ENCODE measurements around the gene MYO5B. TPM values are rescaled to one million over a fixed set of nuclear protein-coding genes. Genes with fewer than 3 reads are reported as not detected.

Gene MYO5B
- total RNA-seq, 1 experiment from 2014 or later: 3.7 TPM

DNA sequence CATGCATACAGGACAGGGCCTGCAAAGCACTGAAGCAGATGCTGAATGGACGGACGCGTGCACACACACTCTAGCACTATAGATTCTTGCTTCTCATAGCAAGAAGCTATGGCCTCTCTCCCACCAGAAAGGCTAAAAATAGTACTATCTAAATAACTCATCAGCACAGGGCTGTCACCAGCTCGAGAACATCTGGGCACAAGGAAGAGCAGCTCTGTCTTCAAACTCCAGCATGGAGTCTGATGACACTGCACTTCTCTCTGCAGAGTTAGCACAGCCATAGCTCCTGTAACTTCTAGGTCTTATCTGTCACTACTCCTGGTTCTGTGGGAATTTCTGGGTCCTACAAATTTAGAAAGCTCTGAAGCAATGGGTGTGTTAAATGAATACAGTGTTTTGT, 123.5 kb downstream of the MYO5B start:
- H3K4me3 ChIP-seq (ENCODE audit: insufficient read depth, low read depth, low read length): no peak overlapping the region
- no peaks in the 10 kb centered on the region for H3K27me3 ChIP-seq (ENCODE audit: control insufficient read depth, insufficient read depth, low read length)
- DNase-seq: no peak
- no peaks in the 10 kb centered on the region for H3K36me3 ChIP-seq (replicated peaks; ENCODE audit: control insufficient read depth, insufficient read depth, low read length)

DNA sequence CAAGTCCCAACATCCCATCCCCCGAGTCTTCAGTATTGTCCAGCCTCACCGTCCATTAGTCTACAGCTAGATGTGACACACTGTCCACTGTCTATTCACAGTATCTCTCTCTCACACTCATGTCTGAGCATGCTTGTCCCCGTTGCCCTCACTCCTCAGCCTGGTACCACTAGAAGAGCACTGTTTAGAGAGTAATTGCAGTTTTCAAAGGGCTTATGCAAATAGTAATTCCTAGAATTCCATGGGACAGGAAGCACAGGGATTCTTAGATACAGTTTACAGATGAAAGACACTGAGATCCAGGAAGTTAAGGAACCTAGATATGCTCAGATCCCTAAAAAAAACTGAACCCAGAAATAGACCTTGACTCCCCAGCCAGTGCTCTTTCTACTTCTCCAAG, 125.5 kb downstream of the MYO5B start:
- no peaks in the 10 kb centered on the region for H3K27me3 ChIP-seq (ENCODE audit: control insufficient read depth, insufficient read depth, low read length)
- no peaks in the 10 kb centered on the region for H3K36me3 ChIP-seq (replicated peaks; ENCODE audit: control insufficient read depth, insufficient read depth, low read length)
- DNase-seq: no peak
- no peak overlapping the region for H3K4me3 ChIP-seq (ENCODE audit: insufficient read depth, low read depth, low read length)

DNA sequence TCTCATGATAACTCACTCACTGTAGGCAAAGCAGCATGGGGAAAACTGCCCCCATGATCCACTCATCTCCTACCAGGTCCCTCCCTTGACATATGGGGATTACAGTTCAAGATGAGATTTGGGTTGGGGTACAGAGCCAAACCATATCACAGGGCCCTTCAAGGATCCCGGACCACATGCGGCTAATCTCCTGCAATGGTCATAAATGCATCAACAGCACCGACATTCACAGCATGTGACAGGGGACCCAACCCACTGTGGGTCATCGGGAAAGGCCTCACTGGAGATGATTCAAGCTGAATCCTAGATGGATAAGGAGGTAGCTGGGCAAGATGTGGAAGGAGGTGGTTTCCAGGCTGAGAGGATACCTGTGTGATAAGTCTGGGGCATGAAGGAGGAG, 129.4 kb downstream of the MYO5B start:
- no peak for DNase-seq
- H3K27me3 ChIP-seq (ENCODE audit: control insufficient read depth, insufficient read depth, low read length): no peaks in the 10 kb centered on the region; the same call in 1 of the 2 replicates
- no peaks in the 10 kb centered on the region for H3K36me3 ChIP-seq (replicated peaks; ENCODE audit: control insufficient read depth, insufficient read depth, low read length)
- no peak overlapping the region for H3K4me3 ChIP-seq (ENCODE audit: insufficient read depth, low read depth, low read length)

DNA sequence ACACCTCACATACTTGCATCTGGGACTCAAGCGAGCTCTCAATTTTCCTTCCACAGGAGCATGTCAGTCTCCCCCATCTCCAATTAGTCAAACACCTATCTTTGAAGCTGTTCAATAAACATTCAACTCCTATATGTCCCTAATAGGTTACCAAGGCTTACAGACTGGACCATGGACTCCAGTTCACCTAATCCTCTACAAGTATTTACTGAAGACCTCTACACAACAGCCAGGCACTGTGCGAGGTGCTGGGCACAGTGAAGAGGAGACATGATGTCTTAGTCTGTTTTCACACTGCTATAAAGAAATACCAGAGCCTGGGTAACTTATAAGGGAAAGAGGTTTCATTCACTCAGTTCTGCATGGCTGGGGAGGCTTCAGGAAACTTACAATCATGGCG, 129.9 kb downstream of the MYO5B start:
- Histone ChIP-seq H3K27me3 (ENCODE audit: control insufficient read depth, insufficient read depth, low read length) (no peaks in the 10 kb centered on the region; the same call in 1 of the 2 replicates), H3K4me3 (ENCODE audit: insufficient read depth, low read depth, low read length) (no peak overlapping the region), H3K36me3 (replicated peaks; ENCODE audit: control insufficient read depth, insufficient read depth, low read length) (no peaks in the 10 kb centered on the region)
- DNase-seq: no peak

DNA sequence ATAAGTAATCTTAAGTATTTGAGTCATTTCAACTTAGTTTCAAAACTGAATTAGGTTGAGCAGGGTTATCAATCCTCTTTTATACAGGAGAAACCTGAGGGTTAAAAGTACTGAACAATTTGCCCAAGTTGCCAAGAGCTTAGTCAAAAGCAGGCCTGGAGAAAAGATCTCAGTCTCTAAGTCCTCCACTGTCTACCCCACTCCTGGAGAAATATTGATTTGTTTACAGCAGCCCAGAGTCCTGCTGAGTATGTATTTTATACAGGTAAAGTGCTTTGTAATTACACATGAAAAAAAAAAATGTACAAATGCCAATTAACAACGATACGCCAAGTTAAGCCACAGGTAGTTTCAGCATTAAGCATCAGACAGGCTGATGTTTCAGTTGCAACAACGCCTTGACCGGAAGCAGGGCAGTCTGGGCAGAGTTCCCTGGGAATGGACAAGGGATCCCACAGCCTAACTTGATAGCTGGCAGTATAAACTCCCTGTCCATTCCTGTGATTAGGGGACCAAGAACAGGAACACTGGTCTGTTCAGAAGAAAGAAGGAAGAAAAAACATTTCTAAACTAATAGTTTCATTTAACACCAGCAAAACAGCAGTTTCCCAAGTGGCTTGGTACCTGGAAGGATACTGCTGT, 132.9 kb downstream of the MYO5B start:
- Histone ChIP-seq H3K4me3 (ENCODE audit: insufficient read depth, low read depth, low read length) (no peak overlapping the region), H3K36me3 (replicated peaks; ENCODE audit: control insufficient read depth, insufficient read depth, low read length) (no peaks in the 10 kb centered on the region), H3K27me3 (ENCODE audit: control insufficient read depth, insufficient read depth, low read length) (no peaks in the 10 kb centered on the region; the same call in 1 of the 2 replicates)
- DNase-seq: no peak

DNA sequence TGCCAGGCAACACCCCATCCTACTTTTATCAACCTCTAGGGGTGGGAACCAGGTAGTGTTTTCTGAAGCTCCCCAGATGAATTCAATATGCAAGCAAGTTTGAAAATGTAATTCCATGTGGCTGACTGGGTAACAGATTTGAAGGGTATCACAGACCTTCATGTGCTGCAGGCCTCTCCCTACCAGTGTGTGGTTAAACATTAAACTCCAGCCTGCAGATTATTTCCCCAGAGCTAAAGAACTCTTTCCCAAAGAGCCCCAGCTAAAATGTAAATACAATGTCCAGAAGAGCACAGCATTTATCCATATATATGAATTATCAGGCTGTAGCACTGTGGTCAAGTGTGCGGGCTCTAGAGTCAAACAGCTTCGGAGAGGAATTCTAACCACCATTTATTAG, 134.1 kb downstream of the MYO5B start:
- Histone ChIP-seq H3K4me3 (ENCODE audit: insufficient read depth, low read depth, low read length) (no peak overlapping the region), H3K36me3 (replicated peaks; ENCODE audit: control insufficient read depth, insufficient read depth, low read length) (no peaks in the 10 kb centered on the region), H3K27me3 (ENCODE audit: control insufficient read depth, insufficient read depth, low read length) (no peaks in the 10 kb centered on the region; the same call in 1 of the 2 replicates)
- DNase-seq: no peak

DNA sequence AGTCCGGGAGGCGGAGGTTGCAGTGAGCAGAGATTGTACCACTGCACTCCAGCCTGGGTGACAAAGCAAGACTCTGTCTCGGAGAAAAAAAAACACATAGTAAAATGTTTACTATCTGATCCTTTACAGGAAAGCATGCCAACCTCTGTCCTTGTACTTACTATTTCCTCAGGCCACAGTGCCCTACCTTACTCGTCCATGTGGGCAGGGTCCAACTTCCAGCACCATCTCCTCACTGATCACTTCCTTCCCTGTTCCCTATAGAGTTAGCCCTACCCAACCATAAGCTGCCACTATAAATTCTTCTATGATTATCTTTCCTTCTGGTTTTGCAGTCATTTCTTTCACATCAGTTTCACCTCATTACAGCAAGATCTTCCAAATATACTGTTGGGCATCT, 136.2 kb downstream of the MYO5B start:
- H3K27me3 ChIP-seq (ENCODE audit: control insufficient read depth, insufficient read depth, low read length): no peaks in the 10 kb centered on the region
- no peak overlapping the region for H3K4me3 ChIP-seq (ENCODE audit: insufficient read depth, low read depth, low read length)
- DNase-seq: no peak

DNA sequence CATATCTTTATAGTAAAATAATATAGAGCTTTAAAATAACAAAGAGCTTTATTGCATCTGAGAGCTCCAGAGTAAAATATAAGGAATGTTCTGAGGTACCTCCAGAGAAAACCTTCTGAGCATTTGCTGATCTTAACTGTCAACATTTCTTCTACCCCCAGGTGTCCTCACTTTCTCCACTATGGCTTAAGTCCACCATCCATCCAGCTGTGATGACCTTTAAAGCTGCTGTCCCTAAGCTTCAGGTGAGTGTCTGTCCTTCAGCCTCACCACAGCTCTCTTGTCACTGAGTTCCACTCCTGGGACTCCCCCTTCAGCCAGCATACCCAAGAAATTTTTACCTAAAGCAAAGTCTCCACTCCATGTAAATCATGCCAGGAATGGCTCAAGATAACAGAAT, 137.9 kb downstream of the MYO5B start:
- Histone ChIP-seq H3K4me3 (ENCODE audit: insufficient read depth, low read depth, low read length) (no peak overlapping the region), H3K36me3 (replicated peaks; ENCODE audit: control insufficient read depth, insufficient read depth, low read length) (no peaks in the 10 kb centered on the region), H3K27me3 (ENCODE audit: control insufficient read depth, insufficient read depth, low read length) (no peaks in the 10 kb centered on the region)
- no peak for DNase-seq

More for the DNA sequence above, 136.2 kb downstream of the MYO5B start:
- no peaks in the 10 kb centered on the region for H3K36me3 ChIP-seq (replicated peaks; ENCODE audit: control insufficient read depth, insufficient read depth, low read length)

DNA sequence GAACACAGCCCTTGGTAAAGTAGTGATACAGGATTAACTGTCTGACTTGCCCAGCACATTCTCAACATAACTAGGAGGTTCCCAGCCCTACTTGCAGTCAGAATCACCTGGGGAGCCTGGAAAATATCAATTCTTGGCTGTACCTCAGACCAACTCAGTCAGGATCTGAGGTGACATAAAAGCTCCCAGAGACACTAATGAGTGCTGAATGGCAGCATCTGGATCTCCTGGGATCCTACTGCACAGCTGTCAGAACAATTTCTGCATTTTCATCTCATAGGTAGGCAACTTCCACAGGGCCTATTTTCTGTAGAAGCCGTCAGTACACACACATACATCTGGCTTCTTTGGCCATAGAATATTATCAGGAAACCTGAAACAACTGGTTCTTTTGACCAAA, 138.8 kb downstream of the MYO5B start:
- no peaks in the 10 kb centered on the region for H3K27me3 ChIP-seq (ENCODE audit: control insufficient read depth, insufficient read depth, low read length)

DNA sequence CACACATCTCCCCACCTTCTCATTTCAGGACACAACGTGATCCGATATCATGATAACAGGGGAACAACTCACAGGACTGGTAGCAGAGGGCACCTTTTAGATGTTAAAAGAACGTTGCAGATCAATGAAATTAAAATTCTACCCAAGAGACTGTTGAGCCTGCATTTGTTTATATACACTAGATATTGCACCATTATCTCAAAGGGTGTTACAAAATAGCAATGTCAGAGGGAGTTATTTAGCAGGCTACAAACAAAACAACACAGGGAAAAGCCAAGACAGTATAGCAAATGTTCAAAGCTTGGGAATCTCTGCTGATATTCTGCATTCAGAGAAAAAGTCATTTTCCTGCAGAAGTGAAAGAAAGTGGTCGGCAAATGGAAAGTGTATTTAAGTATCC, 139.5 kb downstream of the MYO5B start:
- H3K36me3 ChIP-seq (replicated peaks; ENCODE audit: control insufficient read depth, insufficient read depth, low read length): no peaks in the 10 kb centered on the region
- no peak overlapping the region for H3K4me3 ChIP-seq (ENCODE audit: insufficient read depth, low read depth, low read length)
- no peak for DNase-seq
- H3K27me3 ChIP-seq (ENCODE audit: control insufficient read depth, insufficient read depth, low read length): no peaks in the 10 kb centered on the region

More for the DNA sequence above, 138.8 kb downstream of the MYO5B start:
- no peaks in the 10 kb centered on the region for H3K36me3 ChIP-seq (replicated peaks; ENCODE audit: control insufficient read depth, insufficient read depth, low read length)
- H3K4me3 ChIP-seq (ENCODE audit: insufficient read depth, low read depth, low read length): no peak overlapping the region
- DNase-seq: no peak

DNA sequence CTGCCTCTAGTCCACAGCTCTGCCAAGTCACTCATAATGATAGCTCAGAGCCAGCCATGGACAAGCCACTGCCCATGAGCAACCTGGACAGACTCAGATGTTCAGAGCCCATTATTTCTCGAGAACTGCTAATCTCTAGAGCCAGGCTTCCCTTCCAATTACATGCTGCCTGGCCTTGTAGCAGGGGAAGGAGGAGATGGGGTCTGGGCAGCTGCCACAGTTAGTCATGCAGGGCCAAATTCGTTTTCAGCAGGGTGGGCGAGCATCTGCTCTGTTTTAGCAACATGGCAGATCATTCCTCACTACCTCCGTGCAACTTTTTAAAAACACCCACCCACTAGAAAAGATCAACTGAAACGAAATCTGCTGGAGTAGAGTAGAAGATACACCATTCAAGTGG, 141.8 kb downstream of the MYO5B start:
- H3K27me3 ChIP-seq (ENCODE audit: control insufficient read depth, insufficient read depth, low read length): no peaks in the 10 kb centered on the region
- H3K4me3 ChIP-seq (ENCODE audit: insufficient read depth, low read depth, low read length): no peak overlapping the region
- no peaks in the 10 kb centered on the region for H3K36me3 ChIP-seq (replicated peaks; ENCODE audit: control insufficient read depth, insufficient read depth, low read length)
- no peak for DNase-seq

DNA sequence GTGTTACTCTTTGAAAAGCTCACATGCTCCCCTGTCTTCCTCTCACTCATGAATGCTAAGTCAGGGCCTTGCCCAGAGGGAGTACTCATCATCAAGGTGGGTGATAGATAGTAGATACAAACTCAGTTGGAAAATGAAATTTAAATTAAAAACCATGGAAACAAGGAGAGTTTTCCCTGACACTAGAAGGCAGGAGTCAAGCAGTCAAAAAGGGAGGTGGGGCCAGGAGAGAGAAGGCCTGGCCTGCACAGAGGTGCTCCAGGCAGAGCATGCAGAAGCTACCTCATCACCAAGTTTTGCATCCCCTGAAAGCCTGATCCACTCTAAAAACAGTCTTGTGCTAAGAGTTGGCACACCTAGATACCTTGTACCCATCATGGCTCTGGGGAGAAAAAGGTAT, 143.7 kb downstream of the MYO5B start:
- H3K4me3 ChIP-seq (ENCODE audit: insufficient read depth, low read depth, low read length): no peak overlapping the region
- no peaks in the 10 kb centered on the region for H3K27me3 ChIP-seq (ENCODE audit: control insufficient read depth, insufficient read depth, low read length)
- peak; percentile 55 for DNase-seq
- no peaks in the 10 kb centered on the region for H3K36me3 ChIP-seq (replicated peaks; ENCODE audit: control insufficient read depth, insufficient read depth, low read length)

DNA sequence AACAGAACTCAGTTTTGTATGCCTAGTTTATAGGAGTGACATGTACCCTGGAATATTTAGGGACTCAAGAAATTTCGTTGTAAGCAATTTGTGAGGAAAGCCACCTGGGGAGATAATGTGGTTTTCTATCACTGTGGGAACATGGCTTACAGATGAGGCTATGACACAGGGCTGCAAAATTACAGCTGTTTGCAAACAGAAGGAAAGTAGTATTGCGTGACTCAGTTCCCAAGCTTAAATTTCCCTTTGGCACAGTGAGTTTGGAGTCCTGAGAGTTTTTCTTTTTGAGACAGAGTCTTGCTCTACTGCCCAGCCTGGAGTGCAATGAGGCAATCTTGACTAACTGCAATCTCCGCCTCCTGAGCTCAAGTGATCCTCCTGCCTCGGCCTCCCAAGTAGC, 149.8 kb downstream of the MYO5B start:
- no peak for DNase-seq
- H3K36me3 ChIP-seq (replicated peaks; ENCODE audit: control insufficient read depth, insufficient read depth, low read length): no peaks in the 10 kb centered on the region
- no peak overlapping the region for H3K4me3 ChIP-seq (ENCODE audit: insufficient read depth, low read depth, low read length)
- no peaks in the 10 kb centered on the region for H3K27me3 ChIP-seq (ENCODE audit: control insufficient read depth, insufficient read depth, low read length)

DNA sequence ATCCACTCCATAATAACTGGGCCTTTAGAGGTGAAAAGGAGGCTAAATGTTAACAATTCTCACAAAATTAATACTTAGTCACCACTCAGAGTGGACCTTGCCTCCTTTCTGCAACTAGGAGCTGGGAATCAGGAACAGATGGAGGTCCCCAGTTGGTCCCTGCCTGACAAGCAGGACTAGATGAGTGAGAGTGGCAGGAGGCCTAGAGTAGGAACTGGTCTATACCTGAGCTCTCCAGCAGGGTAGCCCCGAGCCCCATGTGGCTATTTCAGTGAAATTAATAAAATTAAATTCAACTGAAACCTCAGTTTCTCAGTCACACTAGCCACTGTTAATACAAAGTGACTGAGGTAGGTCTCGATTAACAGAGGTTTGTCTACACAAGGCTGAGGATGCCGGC, 150.5 kb downstream of the MYO5B start:
- Histone ChIP-seq H3K36me3 (replicated peaks; ENCODE audit: control insufficient read depth, insufficient read depth, low read length) (no peaks in the 10 kb centered on the region), H3K4me3 (ENCODE audit: insufficient read depth, low read depth, low read length) (no peak overlapping the region), H3K27me3 (ENCODE audit: control insufficient read depth, insufficient read depth, low read length) (no peaks in the 10 kb centered on the region)
- DNase-seq: peak; percentile 28

DNA sequence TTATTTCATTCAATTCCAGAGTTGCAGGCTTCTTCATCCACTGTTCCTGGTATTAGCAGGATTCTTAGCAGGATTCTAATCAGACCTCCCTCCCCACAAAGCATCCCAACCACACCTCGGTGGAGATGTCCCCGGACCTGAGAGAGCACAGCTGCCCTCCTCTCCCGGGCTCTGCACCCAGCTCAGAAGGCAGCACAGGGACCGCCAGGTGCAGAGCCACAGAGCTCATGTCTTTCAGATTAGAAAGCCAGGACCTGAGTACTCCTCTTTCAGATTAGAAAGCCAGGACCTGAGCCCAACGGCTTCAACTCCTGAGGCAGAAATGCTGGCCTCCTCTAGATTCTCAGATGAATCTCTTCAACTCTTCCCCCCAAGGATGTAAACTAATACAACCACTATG, 152.3 kb downstream of the MYO5B start:
- H3K27me3 ChIP-seq (ENCODE audit: control insufficient read depth, insufficient read depth, low read length): no peaks in the 10 kb centered on the region
- DNase-seq: peak; percentile 17
- no peaks in the 10 kb centered on the region for H3K36me3 ChIP-seq (replicated peaks; ENCODE audit: control insufficient read depth, insufficient read depth, low read length)
- H3K4me3 ChIP-seq (ENCODE audit: insufficient read depth, low read depth, low read length): no peak overlapping the region

DNA sequence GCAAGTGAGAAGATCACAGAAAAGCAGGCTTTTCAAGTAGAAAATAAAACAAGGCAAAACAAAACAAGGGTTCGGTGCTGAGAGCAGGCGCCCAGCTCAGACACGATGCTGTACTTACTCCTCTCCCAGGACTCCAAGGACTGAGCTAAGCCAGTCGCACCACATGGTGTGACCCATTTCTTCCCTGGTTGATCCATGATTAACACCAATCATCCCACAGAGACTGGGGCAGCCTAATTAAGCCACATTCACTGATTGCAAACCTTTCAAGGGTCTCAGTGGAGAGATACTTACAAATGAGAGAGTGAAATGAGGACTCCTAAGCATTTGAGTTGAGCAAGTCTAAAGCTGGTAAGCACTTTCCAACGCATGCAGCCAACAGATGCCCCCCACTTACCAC, 155.2 kb downstream of the MYO5B start:
- Histone ChIP-seq H3K27me3 (ENCODE audit: control insufficient read depth, insufficient read depth, low read length) (no peaks in the 10 kb centered on the region), H3K36me3 (replicated peaks; ENCODE audit: control insufficient read depth, insufficient read depth, low read length) (no peaks in the 10 kb centered on the region), H3K4me3 (ENCODE audit: insufficient read depth, low read depth, low read length) (no peak overlapping the region)
- DNase-seq: no peak
